ENCODE measurements around the gene PTGFRN. TPM values are rescaled to one million over a fixed set of nuclear protein-coding genes. Genes with fewer than 3 reads are reported as not detected.

Gene PTGFRN
- total RNA-seq, 1 experiment from 2014 or later = 57.4 TPM

- H3K9ac ChIP-seq (ENCODE audit: low read length) = peak overlapping the region; percentile 69; the same call in 1 of the 2 replicates
- POLR2A ChIA-PET (ENCODE audit: unreplicated experiment) = no interaction called here
- CTCF ChIA-PET = no interaction called here
Measured at GRCh38 chr1:116908820-116909511, 750 bp upstream of the PTGFRN start.

GRCh38 chr1:116910379-116911187 lies 867 bp downstream of the PTGFRN start:
- Histone ChIP-seq H3K79me2 (ENCODE audit: low read length) (peaks cover 53% of the 10 kb centered on the region), H3K27me3 (ENCODE audit: low read length) (no peaks in the 10 kb centered on the region), H3K4me3 (ENCODE audit: low read length) (peak overlapping the region; percentile 85), H3K27ac (ENCODE audit: low read length) (peak overlapping the region; percentile 16; the same call in 1 of the 2 replicates), H3K9me2 (replicated peaks; ENCODE audit: low read length) (no peaks in the 10 kb centered on the region), H3K36me3 (ENCODE audit: low read depth, low read length) (no peaks in the 10 kb centered on the region), H3K4me1 (ENCODE audit: insufficient read depth, low read length) (peaks cover 64% of the 10 kb centered on the region), H3K9me3 (ENCODE audit: low read length) (no peaks in the 10 kb centered on the region), H2AFZ (ENCODE audit: low read length) (peak overlapping the region; percentile 83), H4K20me1 (ENCODE audit: low read length) (no peaks in the 10 kb centered on the region), H3F3A (ENCODE audit: low read length, unreplicated experiment) (no peaks in the 10 kb centered on the region), H3K9ac (ENCODE audit: low read length) (peak overlapping the region; percentile 69), H3K4me2 (ENCODE audit: low read length) (peak overlapping the region; percentile 88)
- ChIA-PET POLR2A (ENCODE audit: unreplicated experiment) (no interaction called here), CTCF (no interaction called here)
- no TSS peak for BruUV-seq (replicated peaks)
- no peak for TF ChIP-seq EZH2phosphoT487 (IDR thresholded peaks at IDR 0.05; ENCODE audit: borderline replicate concordance, low read length)
- TF ChIP-seq CTCF (conservative IDR thresholded peaks at IDR 0.05; ENCODE audit: low read depth, low read length) = no peak
- TF ChIP-seq EZH2 (IDR thresholded peaks at IDR 0.05; ENCODE audit: low read length, unreplicated experiment) = no peak
- DNase-seq (peak; percentile 51), ATAC-seq (peak; percentile 39)
- intact Hi-C loops (cut with micrococcal nuclease) = loop anchor here (2.0 kb wide), 1 partner anchor 148 kb away; no protein-coding TSS in a partner anchor

More at GRCh38 chr1:116908820-116909511, 750 bp upstream of the PTGFRN start:
- ATAC-seq = no peak
- Histone ChIP-seq H3K36me3 (ENCODE audit: low read depth, low read length) (no peaks in the 10 kb centered on the region), H3F3A (ENCODE audit: low read length, unreplicated experiment) (no peaks in the 10 kb centered on the region), H4K20me1 (ENCODE audit: low read length) (no peaks in the 10 kb centered on the region), H3K4me2 (ENCODE audit: low read length) (peak overlapping the region; percentile 88), H3K9me3 (ENCODE audit: low read length) (no peaks in the 10 kb centered on the region), H2AFZ (ENCODE audit: low read length) (peak overlapping the region; percentile 90), H3K4me3 (ENCODE audit: low read length) (peak overlapping the region; percentile 85), H3K79me2 (ENCODE audit: low read length) (peaks cover 37% of the 10 kb centered on the region), H3K27ac (ENCODE audit: low read length) (no peak overlapping the region), H3K4me1 (ENCODE audit: insufficient read depth, low read length) (peaks cover 60% of the 10 kb centered on the region), H3K27me3 (ENCODE audit: low read length) (no peaks in the 10 kb centered on the region), H3K9me2 (replicated peaks; ENCODE audit: low read length) (no peaks in the 10 kb centered on the region)
- intact Hi-C loops (cut with micrococcal nuclease) = loop anchor here (10.0 kb wide), 1 partner anchor 334 kb away; the partner anchor contains the start of gene CD58
- no peak for TF ChIP-seq EZH2 (IDR thresholded peaks at IDR 0.05; ENCODE audit: low read length, unreplicated experiment)
- no peak for TF ChIP-seq EZH2phosphoT487 (IDR thresholded peaks at IDR 0.05; ENCODE audit: borderline replicate concordance, low read length)
- no peak for TF ChIP-seq CTCF (conservative IDR thresholded peaks at IDR 0.05; ENCODE audit: low read depth, low read length)
- DNase-seq = no peak
- BruUV-seq (replicated peaks) = no TSS peak
